Colon (tissue), 2 donors: Measurements from ENCODE around the gene ABCA5.

Experiments
- FAIRE-seq: peaks from 2 replicates; lab custom pipeline; 2012; peaks lifted over from hg19 to GRCh38; lab: Jason Lieb, UNC
- donor health status: control.
- donor health status: control.

ABCA5 gene

DNA sequence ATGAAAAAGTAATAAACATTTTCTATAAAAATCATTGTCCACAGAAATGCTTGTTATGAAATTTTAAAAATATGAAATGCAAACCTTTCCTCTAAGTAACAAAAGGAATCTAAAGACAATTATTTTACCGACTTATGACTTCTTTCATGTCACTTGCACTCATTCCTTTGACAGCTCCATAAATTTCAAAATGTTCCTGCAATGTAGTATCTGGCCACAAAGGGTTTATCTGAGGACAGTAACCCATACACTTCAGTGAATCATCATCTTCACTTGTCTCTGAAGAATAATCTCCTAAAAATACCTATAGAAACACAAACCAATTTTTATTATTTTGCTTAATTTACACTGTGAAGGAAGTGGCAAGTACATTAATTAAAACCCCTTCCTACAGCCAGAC, 72.7 kb downstream of the ABCA5 start:
- FAIRE-seq: no peak

DNA sequence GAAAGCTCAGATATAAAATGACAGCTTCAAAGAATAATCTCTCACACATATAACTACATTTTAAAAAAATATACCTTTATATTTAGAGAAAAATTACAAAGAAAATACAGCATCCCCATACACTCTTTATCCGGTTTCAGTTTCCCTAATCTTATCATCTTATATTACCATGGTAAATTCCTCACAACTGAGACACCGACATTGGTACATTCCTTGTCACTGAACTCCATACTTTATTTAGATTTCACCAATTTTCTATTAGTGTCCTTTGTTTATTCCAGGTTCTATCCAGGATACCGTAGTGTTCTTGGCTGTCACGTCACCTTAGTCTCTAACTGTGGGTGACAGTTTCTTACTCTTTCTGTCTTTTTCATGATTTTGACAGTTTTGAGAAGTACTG, 76.3 kb downstream of the ABCA5 start:
- no peak for FAIRE-seq

- FAIRE-seq: peak; percentile 28
These were observed 80.1 kb downstream of the ABCA5 start for GRCh38 chr17:69246726-69247375.

- no peak for FAIRE-seq
These were observed 80.7 kb downstream of the ABCA5 start for GRCh38 chr17:69246202-69246601.

DNA sequence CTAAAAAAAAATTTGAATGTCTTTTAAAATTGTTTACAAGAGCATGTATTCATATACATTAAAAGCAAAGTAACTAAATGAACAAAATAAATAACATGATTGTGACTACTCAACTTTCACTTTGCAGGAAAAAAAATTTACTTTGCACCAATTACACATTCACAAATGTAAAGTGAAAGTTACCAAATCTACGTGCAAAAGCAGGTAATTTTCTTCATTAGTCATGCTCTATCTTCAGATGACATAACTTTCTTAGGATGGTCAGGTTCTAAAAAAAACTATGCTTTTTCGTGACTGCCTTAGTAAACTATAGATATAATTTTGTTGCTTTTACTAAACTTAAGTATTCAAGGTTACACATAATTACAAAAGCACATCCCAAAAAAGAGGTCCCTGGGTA, 81.3 kb downstream of the ABCA5 start:
- FAIRE-seq: no peak

GRCh38 chr17:69239611-69240600, 87.0 kb downstream of the ABCA5 start:
- FAIRE-seq: no peak

GRCh38 chr17:69236946-69237345, 90.0 kb downstream of the ABCA5 start:
- no peak for FAIRE-seq

GRCh38 chr17:69236464-69236863, 90.5 kb downstream of the ABCA5 start:
- no peak for FAIRE-seq

GRCh38 chr17:69235338-69236058, 91.4 kb downstream of the ABCA5 start:
- no peak for FAIRE-seq

DNA sequence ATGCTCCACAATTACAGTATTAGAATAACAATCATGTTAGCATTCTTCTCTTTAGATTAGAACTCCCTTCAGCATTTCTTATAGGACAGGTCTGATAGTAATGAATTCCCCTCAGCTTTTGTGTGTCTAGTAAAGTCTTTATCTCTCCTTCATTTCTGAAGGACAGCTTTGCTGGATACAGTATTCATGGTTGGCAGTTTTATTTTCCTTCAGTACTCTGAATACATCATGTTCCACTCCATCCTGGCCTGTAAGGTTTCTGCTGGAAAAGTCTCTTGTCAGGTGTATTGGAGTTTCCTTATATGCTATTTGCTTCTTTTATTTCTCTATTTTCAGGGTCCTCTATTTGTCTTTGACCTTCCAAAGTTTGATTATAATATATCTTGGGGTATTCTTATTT, 94.3 kb downstream of the ABCA5 start:
- FAIRE-seq: no peak

GRCh38 chr17:69231521-69231920, 95.4 kb downstream of the ABCA5 start:
- no peak for FAIRE-seq

- no peak for FAIRE-seq
These were observed 96.0 kb downstream of the ABCA5 start for GRCh38 chr17:69230939-69231338.

GRCh38 chr17:69228576-69228975, 98.4 kb downstream of the ABCA5 start, which contains the start of gene ABCA10:
Gene ABCA10, minus strand, starts transcription at chr17:69228824. Its CDS starts 3,466 bp downstream, at chr17:69225358.
- FAIRE-seq: no peak

DNA sequence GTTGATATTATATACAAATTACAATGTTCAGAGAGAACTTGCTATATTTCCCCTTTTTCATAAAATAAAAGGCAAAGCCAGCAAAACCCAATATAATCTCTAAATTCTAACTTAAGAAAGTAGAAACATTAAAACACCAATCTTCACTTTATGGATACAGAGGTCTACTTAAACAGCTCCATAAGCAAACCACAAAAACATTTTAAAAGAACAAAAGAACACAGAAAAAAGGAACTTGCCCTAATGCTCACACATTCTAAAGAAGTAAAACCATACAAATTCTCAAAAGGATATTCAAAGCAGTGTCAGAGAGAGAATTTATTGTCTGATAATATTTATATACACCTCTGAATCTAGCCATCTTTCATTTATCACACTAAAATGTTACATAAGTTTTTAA, 98.9 kb downstream of the ABCA5 start:
- FAIRE-seq: no peak

DNA sequence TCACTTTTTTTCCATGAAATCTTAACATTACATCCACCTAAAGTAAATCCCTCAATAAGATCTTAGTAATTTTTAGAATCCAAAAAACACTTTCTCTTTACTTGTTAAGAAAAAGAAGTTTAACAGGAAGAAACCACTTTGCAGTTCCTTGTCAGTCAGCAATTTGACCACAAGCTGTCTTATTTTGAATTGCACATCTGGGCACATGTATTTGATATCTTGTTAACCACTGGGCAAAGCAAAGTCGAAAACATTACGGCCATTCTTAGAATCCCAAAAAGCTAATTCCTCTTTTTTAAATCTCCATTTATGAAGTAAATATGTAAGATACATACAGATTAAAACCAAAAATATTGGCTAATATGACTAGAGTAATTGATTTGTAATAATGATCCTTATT, 99.4 kb downstream of the ABCA5 start:
- FAIRE-seq: no peak

- no peak for FAIRE-seq
These were observed 103.1 kb downstream of the ABCA5 start for GRCh38 chr17:69223809-69224208.

DNA sequence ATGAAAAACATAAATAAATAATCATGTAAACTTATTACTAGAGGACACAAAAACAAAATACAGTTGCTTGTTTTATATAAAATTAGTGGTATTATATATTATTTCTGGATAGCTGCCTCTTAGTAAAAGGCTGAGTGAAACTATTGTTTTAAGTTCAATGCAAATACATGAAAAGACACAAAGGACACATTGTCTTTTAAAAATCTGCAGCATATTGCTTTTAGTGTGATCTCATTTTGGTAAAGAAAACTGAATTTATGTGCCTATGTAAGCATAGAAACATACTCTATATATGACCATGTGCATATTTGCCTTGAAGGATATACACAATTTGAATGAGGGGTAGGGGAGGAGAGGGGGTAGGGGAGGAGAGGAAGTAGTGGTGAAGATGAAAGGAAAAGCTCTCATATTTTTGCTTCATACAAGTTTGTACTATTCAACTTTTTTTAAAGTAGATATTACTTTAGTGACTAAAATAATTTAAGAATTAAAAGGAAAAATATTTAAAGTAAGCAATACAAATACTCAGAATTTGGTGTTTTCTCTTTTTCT, 104.2 kb downstream of the ABCA5 start:
- FAIRE-seq: no peak

DNA sequence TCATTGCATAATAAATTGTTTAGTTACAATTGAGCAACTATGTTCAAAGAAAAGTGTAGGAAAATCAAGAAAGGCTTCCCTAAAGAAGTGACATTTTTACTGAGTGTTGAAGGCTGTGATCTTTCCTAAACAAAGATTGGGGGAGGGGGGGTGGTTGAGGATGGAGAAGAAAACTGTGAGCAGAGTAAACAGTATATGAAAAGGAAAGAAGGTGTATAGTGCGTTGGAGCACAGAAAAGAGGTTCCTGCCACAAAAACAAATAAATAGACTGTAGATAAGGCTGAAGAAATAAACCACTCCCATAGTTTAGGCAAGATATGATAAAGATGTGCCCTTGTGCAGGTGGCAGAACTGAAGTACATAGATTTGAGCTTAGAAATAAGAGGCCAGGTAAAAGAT, 106.8 kb downstream of the ABCA5 start:
- no peak for FAIRE-seq

- FAIRE-seq: no peak
These were observed 107.9 kb downstream of the ABCA5 start for GRCh38 chr17:69218986-69219385.

DNA sequence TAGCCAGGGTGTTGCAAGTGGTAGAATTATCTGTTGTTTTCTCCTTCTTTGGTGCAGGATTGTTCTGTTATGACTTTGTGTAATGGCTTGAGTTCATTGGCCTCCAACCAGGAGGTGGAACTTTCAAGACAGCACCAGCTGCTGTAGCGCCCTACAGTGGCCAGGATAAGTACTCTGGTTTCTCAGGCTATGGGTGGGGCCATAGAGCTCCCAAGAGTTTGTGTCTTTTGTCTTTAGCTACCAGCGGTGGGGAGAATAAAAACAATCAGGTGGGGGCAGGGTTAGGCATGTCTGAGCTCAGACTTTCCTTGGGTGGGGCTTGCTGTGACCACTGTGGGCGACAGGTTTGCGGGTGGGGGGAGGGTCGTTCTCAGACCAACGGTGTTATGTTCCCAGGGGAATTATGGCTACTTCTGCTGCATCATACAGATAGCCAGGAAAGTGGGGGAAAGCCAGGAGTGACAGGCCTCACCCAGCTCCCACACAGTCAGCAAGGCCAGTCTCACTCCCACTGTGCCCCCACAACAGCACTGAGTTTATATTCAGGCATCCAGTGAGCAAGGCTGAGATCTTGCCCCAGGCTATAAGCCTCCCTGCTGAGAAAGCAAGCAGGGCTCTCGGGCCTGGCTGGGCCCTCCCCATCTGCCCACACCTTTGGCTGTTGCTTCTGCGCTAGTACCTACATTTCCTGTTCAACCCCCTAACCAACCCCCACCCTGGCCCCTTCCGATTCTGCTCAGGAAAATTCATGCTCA, 113.7 kb downstream of the ABCA5 start:
- no peak for FAIRE-seq

- no peak for FAIRE-seq
These were observed 118.3 kb downstream of the ABCA5 start for GRCh38 chr17:69208640-69209039.

DNA sequence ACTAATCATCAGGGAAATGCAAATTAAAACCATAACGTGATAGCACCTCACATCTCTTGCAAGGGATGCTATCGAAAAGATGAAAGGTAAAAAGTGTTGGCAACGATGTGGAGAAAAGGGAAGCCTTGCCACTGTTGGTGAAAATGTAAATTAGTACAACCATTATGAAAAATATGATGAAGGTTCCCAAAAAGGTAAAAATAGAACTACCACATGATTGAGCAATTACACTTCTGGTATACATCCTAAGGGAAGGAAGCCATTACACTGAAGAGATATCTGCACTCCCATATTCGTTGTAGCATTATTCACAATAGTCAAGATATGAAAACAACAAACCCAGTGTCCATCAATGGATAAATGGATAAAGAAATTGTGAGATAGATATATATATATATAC, 119.8 kb downstream of the ABCA5 start:
- FAIRE-seq: no peak
